Hepatocyte (in vitro differentiated cells): Measurements from ENCODE around the gene ADA. TPM values are rescaled to one million over a fixed set of nuclear protein-coding genes. Genes with fewer than 3 reads are reported as not detected.

Experiments
- DNase-seq: peaks from one replicate; pipeline ENCODE4 v3.0.0-alpha.2; 2016; ENCODE audit warnings: low spot score
- H2AFZ ChIP-seq: fragments of 200-600 bp; sonication (generic); 2 replicates; pipeline ENCODE4 v1.6.0; 2016; ENCODE audit warnings: antibody characterized with exemption, mild to moderate bottlenecking
- H3K27ac ChIP-seq: fragments of 200-600 bp; sonication (generic); 2 replicates; pipeline ENCODE4 v1.5.1; 2016; ENCODE audit warnings: mild to moderate bottlenecking
- H3K27me3 ChIP-seq: fragments of 200-600 bp; sonication (generic); 2 replicates; pipeline ENCODE4 v1.6.1; 2016
- H3K36me3 ChIP-seq: fragments of 200-600 bp; sonication (generic); replicated peaks from 2 replicates; pipeline ENCODE4 v1.5.1; 2016; ENCODE audit warnings: low read depth; ENCODE audit not compliant: insufficient read depth
- H3K4me1 ChIP-seq: fragments of 200-600 bp; sonication (generic); 2 replicates; pipeline ENCODE4 v1.5.1; 2016; ENCODE audit warnings: mild to moderate bottlenecking, moderate library complexity; ENCODE audit not compliant: insufficient read depth
- H3K4me2 ChIP-seq: fragments of 200-600 bp; sonication (generic); 2 replicates; pipeline ENCODE4 v1.6.0; 2016
- H3K4me3 ChIP-seq: fragments of 200-600 bp; sonication (generic); 2 replicates; pipeline ENCODE4 v1.5.1; 2016; ENCODE audit warnings: mild to moderate bottlenecking
- H3K79me2 ChIP-seq: fragments of 200-600 bp; sonication (generic); 2 replicates; pipeline ENCODE4 v1.6.0; 2017; ENCODE audit warnings: mild to moderate bottlenecking
- H3K9me2 ChIP-seq: fragments of 200-600 bp; sonication (generic); replicated peaks from 2 replicates; pipeline ENCODE4 v1.6.0; 2017; ENCODE audit warnings: mild to moderate bottlenecking; ENCODE audit not compliant: insufficient read depth
- H3K9me3 ChIP-seq: fragments of 200-600 bp; sonication (generic); 2 replicates; pipeline ENCODE4 v1.5.1; 2016; ENCODE audit warnings: low read depth, mild to moderate bottlenecking
- H4K20me1 ChIP-seq: fragments of 200-600 bp; sonication (generic); 2 replicates; pipeline ENCODE4 v1.6.0; 2016; ENCODE audit warnings: mild to moderate bottlenecking; ENCODE audit not compliant: insufficient read depth, poor library complexity, severe bottlenecking
- EZH2 ChIP-seq: fragments of 200-600 bp; sonication (generic); IDR thresholded peaks from 2 replicates; pipeline ENCODE4 v1.6.1; 2016; ENCODE audit warnings: antibody characterized with exemption, mild to moderate bottlenecking, borderline replicate concordance
- EZH2phosphoT487 ChIP-seq: fragments of 200-600 bp; sonication (generic); IDR thresholded peaks from one replicate; pipeline ENCODE4 v1.6.1; 2018; ENCODE audit warnings: antibody characterized with exemption, mild to moderate bottlenecking, low read depth, moderate library complexity; ENCODE audit not compliant: unreplicated experiment, severe bottlenecking
- WGBS: methylation state at CpG from one replicate; pipeline ENCODE4 v1.1.6; 2016; ENCODE audit warnings: low lambda C conversion rate; ENCODE audit errors: missing lambda C conversion rate; 5-methylcytosine and 5-hydroxymethylcytosine counted together
- polyA plus RNA-seq: library from polyadenylated mRNA; unstranded; fragments of >200 nt; fragmentation: Nextera tagmentation; extraction: Ambion mirVana; gene quantifications from 2 replicates; pipeline ENCODE4 v1.2.1, GENCODE V29; 2016
- total RNA-seq: library from RNA; depleted of rRNA; stranded (reverse); fragments of >200 nt; gene quantifications from 2 replicates; pipeline ENCODE4 v1.2.3, GENCODE V29; 2014
- TF ChIP-seq, protein P1 (sequence below): fragments of 200-600 bp; sonication (generic); IDR thresholded peaks from 2 replicates; pipeline ENCODE4 v1.5.1; 2016; ENCODE audit warnings: antibody characterized with exemption, mild to moderate bottlenecking; ENCODE audit not compliant: poor library complexity

The ADA gene
- total and polyA plus RNA-seq, 2 experiments from 2014 or later: 10.4 to 13.5 TPM

DNA sequence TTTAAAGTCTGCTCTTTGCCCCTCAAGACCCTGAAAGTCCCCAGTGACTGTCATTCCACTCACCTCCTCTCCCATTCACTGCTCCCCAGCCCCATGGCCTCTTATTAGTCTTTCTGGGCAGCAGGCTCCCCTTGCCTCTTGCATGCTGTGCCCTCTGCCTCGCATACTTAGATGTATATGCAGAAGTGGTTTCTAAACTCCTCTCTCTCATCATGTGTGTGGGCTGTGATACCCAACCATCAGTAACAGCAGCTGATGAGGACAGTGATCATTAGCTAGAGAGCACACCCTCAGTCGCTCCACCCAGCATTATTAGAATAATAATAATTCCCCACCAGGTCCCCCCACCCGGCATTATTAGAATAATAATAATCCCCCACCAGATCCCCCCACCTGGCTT, 54.6 kb downstream of the ADA start:
- Histone ChIP-seq H3K27me3 (no peaks in the 10 kb centered on the region), H3K36me3 (no peaks in the 10 kb centered on the region), H3K9me3 (no peaks in the 10 kb centered on the region), H2AFZ (no peak overlapping the region), H3K4me2 (no peak overlapping the region), H3K4me3 (no peak overlapping the region), H3K79me2 (peaks cover 13% of the 10 kb centered on the region), H3K4me1 (peaks cover 11% of the 10 kb centered on the region), H3K9me2 (no peaks in the 10 kb centered on the region), H4K20me1 (no peaks in the 10 kb centered on the region), H3K27ac (no peak overlapping the region)
- 90% methylated on average over 3 of the region's 3 CpGs for WGBS
- DNase-seq: no peak
- TF ChIP-seq, protein P1, sequence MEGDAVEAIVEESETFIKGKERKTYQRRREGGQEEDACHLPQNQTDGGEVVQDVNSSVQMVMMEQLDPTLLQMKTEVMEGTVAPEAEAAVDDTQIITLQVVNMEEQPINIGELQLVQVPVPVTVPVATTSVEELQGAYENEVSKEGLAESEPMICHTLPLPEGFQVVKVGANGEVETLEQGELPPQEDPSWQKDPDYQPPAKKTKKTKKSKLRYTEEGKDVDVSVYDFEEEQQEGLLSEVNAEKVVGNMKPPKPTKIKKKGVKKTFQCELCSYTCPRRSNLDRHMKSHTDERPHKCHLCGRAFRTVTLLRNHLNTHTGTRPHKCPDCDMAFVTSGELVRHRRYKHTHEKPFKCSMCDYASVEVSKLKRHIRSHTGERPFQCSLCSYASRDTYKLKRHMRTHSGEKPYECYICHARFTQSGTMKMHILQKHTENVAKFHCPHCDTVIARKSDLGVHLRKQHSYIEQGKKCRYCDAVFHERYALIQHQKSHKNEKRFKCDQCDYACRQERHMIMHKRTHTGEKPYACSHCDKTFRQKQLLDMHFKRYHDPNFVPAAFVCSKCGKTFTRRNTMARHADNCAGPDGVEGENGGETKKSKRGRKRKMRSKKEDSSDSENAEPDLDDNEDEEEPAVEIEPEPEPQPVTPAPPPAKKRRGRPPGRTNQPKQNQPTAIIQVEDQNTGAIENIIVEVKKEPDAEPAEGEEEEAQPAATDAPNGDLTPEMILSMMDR: no peak
- TF ChIP-seq EZH2 (no peak), EZH2phosphoT487 (no peak)

DNA sequence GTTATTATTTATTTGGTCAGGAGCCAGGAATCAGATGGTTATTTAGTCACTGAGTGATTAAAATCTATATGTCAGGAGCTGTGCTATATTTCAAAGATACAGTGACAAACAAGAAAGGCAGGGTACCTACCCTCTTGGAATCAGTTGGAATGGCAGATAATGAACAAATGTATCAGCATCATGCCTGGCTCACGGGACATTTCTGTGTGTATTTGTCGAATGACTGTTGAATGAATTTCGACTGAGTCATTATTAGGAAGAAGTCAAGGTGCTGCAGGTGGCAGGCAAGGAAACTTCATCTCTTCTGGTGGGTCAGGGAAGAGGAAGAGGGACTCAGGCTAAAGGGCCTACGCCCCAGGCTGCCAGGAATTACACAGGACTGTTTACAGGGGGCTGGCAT, 55.5 kb downstream of the ADA start:
- Histone ChIP-seq H3K27me3 (no peaks in the 10 kb centered on the region), H3K27ac (no peak overlapping the region), H3K9me2 (no peaks in the 10 kb centered on the region), H3K9me3 (no peaks in the 10 kb centered on the region), H3K36me3 (no peaks in the 10 kb centered on the region), H2AFZ (no peak overlapping the region), H3K4me3 (no peak overlapping the region), H3K4me1 (peaks cover 4% of the 10 kb centered on the region), H3K4me2 (no peak overlapping the region), H4K20me1 (no peaks in the 10 kb centered on the region), H3K79me2 (peaks cover 13% of the 10 kb centered on the region)
- DNase-seq: no peak
- WGBS: 96% methylated on average over 4 of the region's 4 CpGs
- no peak for TF ChIP-seq EZH2
- no peak for TF ChIP-seq EZH2phosphoT487
- TF ChIP-seq, protein P1: no peak

DNA sequence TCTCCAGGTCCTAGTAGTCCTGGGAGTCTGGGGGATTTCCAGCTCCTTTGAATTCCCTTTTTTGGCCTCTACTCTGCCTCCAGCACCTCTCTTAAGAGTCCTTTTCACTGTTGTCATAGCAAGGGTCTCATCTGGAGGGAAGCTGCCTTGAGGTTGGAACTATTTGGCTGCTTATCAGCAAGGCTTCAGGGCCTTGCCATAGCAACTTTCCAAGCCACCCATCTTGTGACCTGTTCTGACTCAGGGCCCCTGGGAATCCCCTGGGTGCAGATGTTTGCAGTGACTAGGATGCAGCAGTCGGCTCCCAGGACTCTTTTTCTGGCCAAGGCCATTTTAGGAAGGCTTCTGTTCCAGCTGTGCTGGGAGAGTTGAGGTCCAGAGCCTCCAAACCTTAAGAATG, 56.8 kb downstream of the ADA start:
- TF ChIP-seq EZH2 (no peak), EZH2phosphoT487 (no peak)
- TF ChIP-seq, protein P1: no peak
- H3K4me2 ChIP-seq: no peak overlapping the region
- no peak for DNase-seq
- no peak overlapping the region for H3K4me3 ChIP-seq
- no peaks in the 10 kb centered on the region for H3K36me3 ChIP-seq
- H2AFZ ChIP-seq: no peak overlapping the region
- no peaks in the 10 kb centered on the region for H4K20me1 ChIP-seq
- no peak overlapping the region for H3K27ac ChIP-seq
- H3K9me3 ChIP-seq: no peaks in the 10 kb centered on the region
- H3K79me2 ChIP-seq: peaks cover 19% of the 10 kb centered on the region
- H3K27me3 ChIP-seq: no peaks in the 10 kb centered on the region
- peaks cover under 1% of the 10 kb centered on the region for H3K4me1 ChIP-seq
- WGBS: 67% methylated on average over 1 of the region's 1 CpG
- no peaks in the 10 kb centered on the region for H3K9me2 ChIP-seq

DNA sequence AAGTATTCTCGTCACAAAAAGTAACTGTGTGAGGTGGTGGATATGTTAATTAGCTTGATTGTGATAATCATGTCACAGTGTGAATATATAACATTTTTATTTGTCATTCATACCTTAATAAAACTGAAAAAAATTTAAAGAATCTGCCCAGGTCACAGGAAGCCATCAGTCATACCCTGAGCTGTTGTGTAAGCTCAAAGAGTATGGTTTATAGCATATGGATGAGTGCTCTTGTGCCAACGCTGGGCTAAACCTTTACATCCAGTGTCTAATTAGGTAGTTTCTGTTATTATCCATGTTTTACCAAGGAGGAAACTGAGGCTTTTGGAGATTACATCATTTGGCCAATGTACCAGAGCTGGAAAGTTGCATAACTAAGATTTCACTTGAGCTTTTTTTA, 57.7 kb downstream of the ADA start:
- Histone ChIP-seq H3K36me3 (no peaks in the 10 kb centered on the region), H3K27me3 (no peaks in the 10 kb centered on the region), H3K27ac (no peak overlapping the region), H3K79me2 (peaks cover 19% of the 10 kb centered on the region), H3K4me2 (no peak overlapping the region), H4K20me1 (no peaks in the 10 kb centered on the region), H3K9me2 (no peaks in the 10 kb centered on the region), H3K4me1 (peaks cover 6% of the 10 kb centered on the region), H2AFZ (no peak overlapping the region), H3K9me3 (no peaks in the 10 kb centered on the region), H3K4me3 (no peak overlapping the region)
- DNase-seq: no peak
- TF ChIP-seq EZH2 (no peak), EZH2phosphoT487 (no peak)
- TF ChIP-seq, protein P1: no peak
- 91% methylated on average over 2 of the region's 2 CpGs for WGBS
